GM19043 (cell line): Measurements from ENCODE around the gene ELP1.
A peak's percentile ranks its signal among the peaks of the same experiment; 100 is the strongest.
"Not testable (repeated sequence)": the region's sequence is repeated elsewhere in the genome, so short reads cannot be mapped to it uniquely, and the experiment has no call there.

Experiments used
- ATAC-seq: cut with Tn5 transposase; IDR thresholded peaks from one replicate; pipeline ENCODE4 v1.9.1; 2021; ENCODE audit warnings: low read depth; ENCODE audit not compliant: unreplicated experiment

Gene ELP1

GRCh38 chr9:108857572-108857971 lies 76.4 kb downstream of the ELP1 start:
- ATAC-seq, result no peak

GRCh38 chr9:108855888-108856287 lies 78.0 kb downstream of the ELP1 start, which contains the start of gene ACTL7B:
TSS of gene ACTL7B (minus strand) at chr9:108855986. CDS start at chr9:108855930, 56 bp downstream.
- ATAC-seq, result no peak

- ATAC-seq, result no peak
Observed at GRCh38 chr9:108855529-108855886, 78.4 kb downstream of the ELP1 start.

GRCh38 chr9:108854641-108855528 lies 79.0 kb downstream of the ELP1 start:
- ATAC-seq, result no peak

- no peak for ATAC-seq
Observed at GRCh38 chr9:108854094-108854493, 79.8 kb downstream of the ELP1 start.

GRCh38 chr9:108852079-108852478 lies 81.8 kb downstream of the ELP1 start:
- ATAC-seq, result no peak

GRCh38 chr9:108851138-108851537 lies 82.8 kb downstream of the ELP1 start:
- no peak for ATAC-seq

- ATAC-seq, result no peak
Observed at GRCh38 chr9:108850293-108850897, 83.5 kb downstream of the ELP1 start.

GRCh38 chr9:108848296-108848695 lies 85.6 kb downstream of the ELP1 start:
- ATAC-seq, result not testable (repeated sequence)

GRCh38 chr9:108845947-108846346 lies 88.0 kb downstream of the ELP1 start:
- ATAC-seq, result no peak

- no peak for ATAC-seq
Observed at GRCh38 chr9:108845507-108845906, 88.4 kb downstream of the ELP1 start.

- no peak for ATAC-seq
Observed at GRCh38 chr9:108844856-108845255, 89.1 kb downstream of the ELP1 start.

- ATAC-seq, result no peak
Observed at GRCh38 chr9:108844391-108844790, 89.5 kb downstream of the ELP1 start.

GRCh38 chr9:108842610-108843295 lies 91.2 kb downstream of the ELP1 start:
- ATAC-seq, result peak; percentile 49

- ATAC-seq, result not testable (repeated sequence)
Observed at GRCh38 chr9:108839561-108839960, 94.4 kb downstream of the ELP1 start.

GRCh38 chr9:108838017-108838416 lies 95.9 kb downstream of the ELP1 start:
- no peak for ATAC-seq

- no peak for ATAC-seq
Observed at GRCh38 chr9:108837530-108837929, 96.4 kb downstream of the ELP1 start.

- ATAC-seq, result no peak
Observed at GRCh38 chr9:108836781-108837180, 97.1 kb downstream of the ELP1 start.

- ATAC-seq, result no peak
Observed at GRCh38 chr9:108836319-108836718, 97.6 kb downstream of the ELP1 start.

- no peak for ATAC-seq
Observed at GRCh38 chr9:108835831-108836230, 98.1 kb downstream of the ELP1 start.

GRCh38 chr9:108834959-108835665 lies 98.8 kb downstream of the ELP1 start:
- no peak for ATAC-seq
